Measurements from ENCODE around the gene GABRA5.
"Not testable (repeated sequence)": the region's sequence is repeated elsewhere in the genome, so short reads cannot be mapped to it uniquely, and the experiment has no call there.

Gene GABRA5

DNA sequence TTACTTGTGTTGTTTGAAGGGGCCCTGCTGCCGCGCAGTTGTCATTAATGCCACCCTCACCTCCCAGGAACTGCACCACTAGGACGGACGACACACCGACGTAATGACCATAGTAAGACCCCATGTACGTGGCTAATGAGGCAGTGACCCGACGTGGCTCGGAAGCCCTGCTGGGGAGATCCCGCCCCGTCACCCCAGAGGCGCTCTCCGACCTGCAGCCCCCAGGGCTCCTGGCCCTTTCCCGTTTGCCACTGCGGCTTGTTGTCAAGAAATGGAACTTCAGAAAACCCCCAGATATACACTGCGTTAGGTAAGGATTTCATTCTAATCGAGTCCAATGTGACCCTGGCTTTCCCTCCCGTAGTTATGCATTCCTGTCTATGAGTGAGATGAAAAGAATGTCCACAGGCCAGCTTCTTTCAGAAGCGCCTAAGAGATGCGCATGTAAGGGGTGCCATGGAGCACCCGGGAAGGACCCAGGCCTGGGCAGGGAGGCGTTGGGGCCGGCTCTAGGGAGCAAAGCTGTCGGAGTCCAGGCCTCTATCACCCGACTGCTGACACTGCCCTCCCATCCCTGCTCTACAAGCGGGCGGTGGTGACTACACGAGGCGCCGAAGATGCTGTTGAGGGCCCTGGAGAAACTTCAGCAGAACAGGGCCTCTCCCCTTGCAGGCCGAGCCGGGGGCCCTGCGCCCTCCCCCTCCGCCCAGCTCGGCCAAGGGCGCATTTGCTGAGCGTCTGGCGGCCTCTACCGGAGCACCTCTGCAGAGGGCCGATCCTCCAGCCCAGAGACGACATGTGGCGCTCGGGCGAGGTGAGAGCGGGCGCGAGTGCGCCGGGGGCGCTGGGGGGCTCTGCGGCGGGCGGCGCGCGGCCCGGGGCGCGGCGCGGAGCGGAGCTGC is at the start of gene GABRA5:
Gene GABRA5, plus strand, starts transcription at position 765 of the 902 bp plus-strand sequence. CDS start 2,187 bp downstream, outside the sequence.
- H3K4me2 ChIP-seq (ENCODE audit: low read depth, low read length, poor library complexity, severe bottlenecking) = no peak within 1 kb of the TSS
- no peaks in the 10 kb centered on the region for H3K4me1 ChIP-seq (ENCODE audit: insufficient read depth, low read length, poor library complexity, severe bottlenecking)
- H4K20me1 ChIP-seq (ENCODE audit: insufficient read depth, low read length, poor library complexity, severe bottlenecking) = no peaks in the 10 kb centered on the region
- H3K9me3 ChIP-seq (ENCODE audit: insufficient read depth, low read depth, low read length) = no peaks in the 10 kb centered on the region
- no peak within 1 kb of the TSS for H3K4me3 ChIP-seq (ENCODE audit: low read length, poor library complexity, severe bottlenecking)
- no peaks in the 10 kb centered on the region for H3K79me2 ChIP-seq (ENCODE audit: insufficient read depth, low read length)
- no peaks in the 10 kb centered on the region for H3F3A ChIP-seq (ENCODE audit: low read depth)
- H3K9ac ChIP-seq (ENCODE audit: low read depth, low read length, poor library complexity, severe bottlenecking) = no peak within 1 kb of the TSS
- H3K9me2 ChIP-seq (replicated peaks; ENCODE audit: low read depth, low read length) = no peaks in the 10 kb centered on the region
- no peaks in the 10 kb centered on the region for H3K27me3 ChIP-seq (ENCODE audit: insufficient read depth, low read length, poor library complexity, severe bottlenecking)
- H2AFZ ChIP-seq (ENCODE audit: low read length) = no peak within 1 kb of the TSS
- TF ChIP-seq, protein P1, sequence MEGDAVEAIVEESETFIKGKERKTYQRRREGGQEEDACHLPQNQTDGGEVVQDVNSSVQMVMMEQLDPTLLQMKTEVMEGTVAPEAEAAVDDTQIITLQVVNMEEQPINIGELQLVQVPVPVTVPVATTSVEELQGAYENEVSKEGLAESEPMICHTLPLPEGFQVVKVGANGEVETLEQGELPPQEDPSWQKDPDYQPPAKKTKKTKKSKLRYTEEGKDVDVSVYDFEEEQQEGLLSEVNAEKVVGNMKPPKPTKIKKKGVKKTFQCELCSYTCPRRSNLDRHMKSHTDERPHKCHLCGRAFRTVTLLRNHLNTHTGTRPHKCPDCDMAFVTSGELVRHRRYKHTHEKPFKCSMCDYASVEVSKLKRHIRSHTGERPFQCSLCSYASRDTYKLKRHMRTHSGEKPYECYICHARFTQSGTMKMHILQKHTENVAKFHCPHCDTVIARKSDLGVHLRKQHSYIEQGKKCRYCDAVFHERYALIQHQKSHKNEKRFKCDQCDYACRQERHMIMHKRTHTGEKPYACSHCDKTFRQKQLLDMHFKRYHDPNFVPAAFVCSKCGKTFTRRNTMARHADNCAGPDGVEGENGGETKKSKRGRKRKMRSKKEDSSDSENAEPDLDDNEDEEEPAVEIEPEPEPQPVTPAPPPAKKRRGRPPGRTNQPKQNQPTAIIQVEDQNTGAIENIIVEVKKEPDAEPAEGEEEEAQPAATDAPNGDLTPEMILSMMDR (conservative IDR thresholded peaks at IDR 0.05; ENCODE audit: low read length) = no peak
- TF ChIP-seq EZH2phosphoT487 (IDR thresholded peaks at IDR 0.05; ENCODE audit: borderline replicate concordance) = no peak
- no peaks in the 10 kb centered on the region for H3K36me3 ChIP-seq (ENCODE audit: insufficient read depth, low read length)

DNA sequence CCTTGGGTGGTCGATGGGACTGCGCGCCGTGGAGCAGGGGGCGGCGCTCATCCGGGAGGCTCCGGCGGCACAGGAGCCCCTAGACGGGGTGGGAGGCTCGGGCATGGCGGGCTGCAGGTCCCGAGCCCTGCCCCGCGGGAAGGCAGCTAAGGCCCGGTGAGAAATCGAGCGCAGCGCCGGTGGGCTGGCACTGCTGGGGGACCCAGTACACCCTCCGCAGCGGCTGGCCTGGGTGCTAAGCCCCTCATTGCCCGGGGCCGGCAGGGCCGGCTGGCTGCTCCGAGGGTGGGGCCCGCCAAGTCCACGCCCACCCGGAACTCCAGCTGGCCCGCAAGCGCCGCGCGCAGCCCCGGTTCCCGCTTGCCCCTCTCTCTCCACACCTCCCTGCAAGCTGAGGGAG is 35.7 kb upstream of the GABRA5 start:
- H3K4me2 ChIP-seq (ENCODE audit: low read depth, low read length, poor library complexity, severe bottlenecking); H3K9me3 ChIP-seq (ENCODE audit: insufficient read depth, low read depth, low read length); H3K36me3 ChIP-seq (ENCODE audit: insufficient read depth, low read length); H4K20me1 ChIP-seq (ENCODE audit: insufficient read depth, low read length, poor library complexity, severe bottlenecking); H3K4me3 ChIP-seq (ENCODE audit: low read length, poor library complexity, severe bottlenecking); H3K4me1 ChIP-seq (ENCODE audit: insufficient read depth, low read length, poor library complexity, severe bottlenecking); H3K27me3 ChIP-seq (ENCODE audit: insufficient read depth, low read length, poor library complexity, severe bottlenecking); H2AFZ ChIP-seq (ENCODE audit: low read length); H3K79me2 ChIP-seq (ENCODE audit: insufficient read depth, low read length); H3F3A ChIP-seq (ENCODE audit: low read depth); H3K9me2 ChIP-seq (replicated peaks; ENCODE audit: low read depth, low read length); H3K9ac ChIP-seq (ENCODE audit: low read depth, low read length, poor library complexity, severe bottlenecking): not testable (repeated sequence)

DNA sequence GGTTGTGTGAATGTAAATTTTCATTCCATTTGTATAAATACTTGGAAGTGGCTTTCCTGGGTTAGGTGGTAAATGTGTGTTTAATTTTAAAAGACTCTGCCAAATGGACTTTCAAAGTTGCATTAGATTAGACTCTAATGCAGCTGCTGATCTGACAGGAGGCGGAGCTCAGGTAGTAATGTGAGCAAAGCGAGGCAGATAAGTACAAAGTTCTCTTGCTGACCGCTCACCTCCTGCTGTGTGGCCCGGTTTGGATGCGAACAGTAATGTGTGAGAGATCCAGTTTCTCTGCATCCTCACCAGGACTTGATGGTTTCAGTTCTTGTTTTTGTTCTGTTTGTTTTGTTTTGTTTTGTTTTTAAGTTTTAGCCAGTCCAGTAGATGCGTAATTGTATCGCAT is 34.9 kb upstream of the GABRA5 start:
- no peaks in the 10 kb centered on the region for H3K79me2 ChIP-seq (ENCODE audit: insufficient read depth, low read length)
- H3F3A ChIP-seq (ENCODE audit: low read depth) = no peaks in the 10 kb centered on the region
- no peak overlapping the region for H2AFZ ChIP-seq (ENCODE audit: low read length)
- no peak overlapping the region for H3K9ac ChIP-seq (ENCODE audit: low read depth, low read length, poor library complexity, severe bottlenecking)
- H3K9me3 ChIP-seq (ENCODE audit: insufficient read depth, low read depth, low read length) = no peaks in the 10 kb centered on the region; the same call in 1 of the 2 replicates
- H3K27me3 ChIP-seq (ENCODE audit: insufficient read depth, low read length, poor library complexity, severe bottlenecking) = no peaks in the 10 kb centered on the region
- no peaks in the 10 kb centered on the region for H3K4me1 ChIP-seq (ENCODE audit: insufficient read depth, low read length, poor library complexity, severe bottlenecking)
- H3K4me2 ChIP-seq (ENCODE audit: low read depth, low read length, poor library complexity, severe bottlenecking) = no peak overlapping the region
- no peak overlapping the region for H3K4me3 ChIP-seq (ENCODE audit: low read length, poor library complexity, severe bottlenecking)
- no peaks in the 10 kb centered on the region for H3K36me3 ChIP-seq (ENCODE audit: insufficient read depth, low read length)
- TF ChIP-seq, protein P1 (conservative IDR thresholded peaks at IDR 0.05; ENCODE audit: low read length) = no peak
- no peak for TF ChIP-seq EZH2phosphoT487 (IDR thresholded peaks at IDR 0.05; ENCODE audit: borderline replicate concordance)
- no peaks in the 10 kb centered on the region for H3K9me2 ChIP-seq (replicated peaks; ENCODE audit: low read depth, low read length)
- no peaks in the 10 kb centered on the region for H4K20me1 ChIP-seq (ENCODE audit: insufficient read depth, low read length, poor library complexity, severe bottlenecking)

Data from Loucy (cell line).